Stimulated activated naive CD8-positive, alpha-beta T cell treated with anti-CD3 and anti-CD28 coated beads, Interleukin-15, Interleukin-2, amounts not matched to agents 100 U/mL and 50 U/mL, for 24 hours (primary cell): ENCODE measurements around the gene LBH.

Experiments used
- ATAC-seq: fragments of 150-1000 bp; cut with Tn5 transposase; one replicate; pipeline ENCODE4 v1.10.0; 2021
- DNase-seq: peaks from one replicate; pipeline ENCODE4 v3.0.0; 2021

Gene LBH

DNA sequence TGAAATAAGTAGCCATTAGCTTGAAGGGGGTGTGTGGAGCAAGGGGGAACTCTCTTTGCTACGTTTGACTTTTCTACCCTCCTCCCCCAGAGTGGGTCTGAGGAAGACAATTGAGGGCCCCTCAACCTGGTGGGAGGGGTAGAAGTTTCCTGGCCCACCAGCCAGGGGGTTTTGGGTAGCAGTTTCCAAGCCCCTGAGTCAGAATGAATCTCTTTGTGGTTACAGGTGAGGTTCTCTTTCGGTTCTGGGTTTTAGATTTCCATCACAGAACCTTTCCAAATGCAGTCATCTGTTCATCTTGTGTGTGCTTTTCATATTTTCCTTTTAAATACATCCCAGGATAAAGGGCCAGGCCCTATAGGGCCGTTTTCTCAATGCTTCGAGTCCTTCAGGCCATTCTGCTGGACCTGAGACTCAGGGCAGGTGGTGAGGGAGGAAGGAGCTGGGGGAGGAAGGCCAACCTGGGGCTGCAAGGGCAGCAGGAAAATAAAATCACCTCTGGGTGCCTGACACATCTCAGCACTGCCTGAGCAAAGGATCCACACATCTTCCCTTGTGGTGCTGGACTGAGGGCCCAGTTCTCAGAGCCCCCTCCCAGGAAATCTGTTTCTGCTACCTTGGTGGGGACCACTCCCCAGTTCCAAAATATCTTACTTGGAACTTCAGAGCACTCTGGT is 4.7 kb downstream of the LBH start:
- ATAC-seq (no peak), DNase-seq (peak; percentile 64)

- DNase-seq (no peak), ATAC-seq (no peak)
Measured at GRCh38 chr2:30236591-30237238, 5.4 kb downstream of the LBH start.

- DNase-seq (no peak), ATAC-seq (peak; percentile 7)
Measured at GRCh38 chr2:30237239-30237965, 6.1 kb downstream of the LBH start.

- ATAC-seq: no peak
- DNase-seq: no peak
Measured at GRCh38 chr2:30237966-30238800, 6.8 kb downstream of the LBH start.

- ATAC-seq (peak; percentile 16), DNase-seq (peak; percentile 83)
Measured at GRCh38 chr2:30239308-30239985, 8.1 kb downstream of the LBH start.

- ATAC-seq (no peak), DNase-seq (no peak)
Measured at GRCh38 chr2:30239986-30240752, 8.8 kb downstream of the LBH start.

DNA sequence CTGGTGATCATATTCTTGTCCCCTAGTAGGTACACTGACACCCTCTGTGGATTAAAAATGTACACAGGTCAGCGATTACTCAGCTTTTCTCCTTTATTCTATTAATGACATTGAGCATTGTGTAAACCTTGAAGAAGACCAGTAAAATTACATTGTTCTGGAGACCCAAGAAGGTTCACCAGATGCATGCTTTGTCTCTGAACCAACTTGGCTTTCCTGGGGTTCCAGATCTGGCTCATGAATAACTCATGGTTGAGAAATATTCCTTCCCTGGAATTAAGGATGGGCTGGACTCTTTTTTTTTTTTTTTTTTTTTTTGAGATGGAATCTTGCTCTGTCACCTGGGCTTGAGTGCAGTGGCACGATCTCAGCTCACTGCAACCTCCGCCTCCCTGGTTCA is 11.9 kb downstream of the LBH start:
- DNase-seq (no peak), ATAC-seq (no peak)

DNA sequence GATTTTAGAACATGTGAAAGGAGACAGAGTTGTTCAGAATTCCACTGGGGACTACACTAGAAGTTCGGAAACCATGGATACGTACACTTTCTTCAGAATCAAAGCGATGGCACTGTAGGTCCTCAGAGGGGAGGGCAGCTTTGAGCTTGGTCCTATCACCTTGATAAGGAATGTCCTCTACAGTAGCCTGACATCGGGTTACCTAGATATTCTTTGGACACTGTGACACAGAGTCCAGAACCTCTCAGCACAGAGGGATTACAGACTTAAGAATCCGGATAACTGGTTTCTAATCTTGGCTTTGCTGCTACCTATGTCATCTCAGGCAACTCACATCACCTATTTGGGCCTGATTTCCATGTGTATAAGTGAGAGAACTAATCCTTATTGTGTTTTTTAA is 14.0 kb downstream of the LBH start:
- DNase-seq (no peak), ATAC-seq (no peak)

- DNase-seq: no peak
- no peak for ATAC-seq
Measured at GRCh38 chr2:30248791-30249190, 17.5 kb downstream of the LBH start.

GRCh38 chr2:30249354-30249753 is 18.0 kb downstream of the LBH start:
- no peak for ATAC-seq
- no peak for DNase-seq

DNA sequence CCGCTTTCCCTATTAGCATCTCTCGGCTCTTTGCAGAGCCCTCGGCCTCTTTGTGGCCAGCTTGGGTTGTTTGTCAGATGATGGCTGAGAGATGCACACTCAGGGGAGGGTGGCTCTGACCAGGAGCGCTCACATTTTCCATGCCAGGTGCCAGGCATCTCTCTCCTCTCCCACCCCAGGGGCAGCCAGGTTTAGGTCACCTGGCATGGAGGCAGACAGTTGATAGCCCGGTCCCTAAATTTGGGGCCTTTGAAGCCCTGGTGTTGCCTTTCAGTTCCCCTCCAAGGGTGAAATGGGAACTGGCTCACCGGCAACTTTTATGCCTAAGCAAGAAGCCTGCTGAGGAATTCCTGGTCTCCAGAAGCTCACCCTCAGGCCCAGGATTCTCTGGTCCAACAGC is 19.1 kb downstream of the LBH start:
- no peak for ATAC-seq
- no peak for DNase-seq

- peak; percentile 76 for DNase-seq
- ATAC-seq: peak; percentile 86
Measured at GRCh38 chr2:30252723-30253701, 21.7 kb downstream of the LBH start.

DNA sequence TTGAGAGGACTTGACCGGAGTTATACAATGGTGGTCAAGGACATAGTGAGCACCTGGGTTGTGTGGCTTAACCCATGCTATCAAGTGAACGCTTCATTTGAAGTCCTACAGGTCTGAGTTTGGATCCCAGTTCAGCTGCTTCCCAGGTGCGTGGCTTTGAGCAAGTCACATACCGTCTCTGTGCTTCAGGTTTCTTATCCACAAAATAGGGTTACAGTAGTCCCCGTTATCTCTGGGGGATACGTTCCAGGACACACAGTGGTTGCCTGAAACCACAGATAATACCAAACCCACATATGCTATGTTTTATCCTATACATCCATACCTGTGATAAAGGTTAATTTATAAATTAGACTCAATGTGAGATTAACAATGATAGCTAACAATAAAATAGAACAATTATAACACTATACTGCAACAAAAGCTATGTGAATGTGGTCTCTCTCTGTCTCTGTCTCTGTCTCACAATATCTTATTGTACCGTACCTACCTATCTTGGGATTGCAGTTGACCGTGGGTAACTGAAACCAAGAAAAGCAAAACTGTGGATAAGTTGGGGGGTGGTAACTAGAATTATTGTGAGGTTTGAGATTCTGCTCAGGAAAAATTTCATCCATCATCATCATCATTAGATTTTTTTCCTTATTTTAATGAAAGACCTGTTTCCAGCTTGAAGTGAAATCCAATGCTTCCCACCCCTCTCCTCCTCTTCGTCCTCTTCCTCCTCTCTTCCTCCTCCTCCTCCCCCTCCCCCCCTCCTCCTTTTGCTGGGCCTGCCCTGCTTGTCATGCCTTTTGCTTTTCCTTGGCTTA is 22.7 kb downstream of the LBH start:
- ATAC-seq (no peak), DNase-seq (no peak)

GRCh38 chr2:30254685-30255001 is 23.3 kb downstream of the LBH start:
- no peak for DNase-seq
- no peak for ATAC-seq

- DNase-seq (no peak), ATAC-seq (no peak)
Measured at GRCh38 chr2:30255026-30255425, 23.7 kb downstream of the LBH start.

DNA sequence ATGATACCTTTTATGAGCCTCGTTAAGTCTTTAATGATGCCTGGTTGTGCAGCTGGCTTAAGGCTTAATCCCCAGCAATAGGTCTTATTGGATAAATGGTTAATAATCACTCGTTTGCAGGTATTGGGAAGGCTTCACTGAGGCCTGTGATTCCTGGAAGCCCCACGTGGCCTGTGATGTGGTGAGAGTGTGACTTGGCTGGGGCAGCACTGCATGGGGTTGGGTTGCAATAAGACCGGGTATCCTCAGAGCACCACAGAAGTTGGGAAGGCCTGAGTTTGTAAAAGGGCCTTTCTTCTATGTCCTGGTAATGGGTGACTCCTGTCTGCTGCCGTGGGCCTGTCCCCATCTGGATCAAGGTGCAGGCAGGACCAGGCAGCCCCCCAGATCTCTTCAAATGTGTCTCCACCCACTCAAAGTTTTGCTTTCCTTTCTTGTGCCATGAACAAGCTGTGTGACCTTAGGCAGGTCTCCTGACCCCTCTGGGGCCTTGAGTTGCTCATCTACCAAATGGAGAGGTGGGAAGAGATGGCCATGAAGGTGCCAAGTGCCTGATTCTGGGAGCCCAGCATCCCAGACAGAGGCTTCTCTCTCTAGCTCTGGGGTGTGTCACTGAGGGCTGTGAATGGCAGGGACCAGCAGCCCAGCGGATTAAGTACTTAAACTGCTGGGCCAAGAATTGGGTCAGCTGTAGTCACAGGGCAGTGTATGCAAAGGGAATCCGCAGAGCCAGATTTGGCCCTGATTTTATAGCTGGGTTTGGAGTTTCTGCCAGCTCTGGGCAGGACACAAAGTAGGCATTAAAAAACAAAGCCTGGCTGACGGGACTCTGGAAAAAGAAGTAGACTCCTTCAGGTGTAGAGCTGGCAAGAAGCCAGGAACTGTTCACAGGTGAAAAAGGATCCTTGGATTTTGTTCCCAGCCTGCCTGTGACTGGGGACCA is 24.4 kb downstream of the LBH start:
- ATAC-seq (peak; percentile 22), DNase-seq (no peak)

DNA sequence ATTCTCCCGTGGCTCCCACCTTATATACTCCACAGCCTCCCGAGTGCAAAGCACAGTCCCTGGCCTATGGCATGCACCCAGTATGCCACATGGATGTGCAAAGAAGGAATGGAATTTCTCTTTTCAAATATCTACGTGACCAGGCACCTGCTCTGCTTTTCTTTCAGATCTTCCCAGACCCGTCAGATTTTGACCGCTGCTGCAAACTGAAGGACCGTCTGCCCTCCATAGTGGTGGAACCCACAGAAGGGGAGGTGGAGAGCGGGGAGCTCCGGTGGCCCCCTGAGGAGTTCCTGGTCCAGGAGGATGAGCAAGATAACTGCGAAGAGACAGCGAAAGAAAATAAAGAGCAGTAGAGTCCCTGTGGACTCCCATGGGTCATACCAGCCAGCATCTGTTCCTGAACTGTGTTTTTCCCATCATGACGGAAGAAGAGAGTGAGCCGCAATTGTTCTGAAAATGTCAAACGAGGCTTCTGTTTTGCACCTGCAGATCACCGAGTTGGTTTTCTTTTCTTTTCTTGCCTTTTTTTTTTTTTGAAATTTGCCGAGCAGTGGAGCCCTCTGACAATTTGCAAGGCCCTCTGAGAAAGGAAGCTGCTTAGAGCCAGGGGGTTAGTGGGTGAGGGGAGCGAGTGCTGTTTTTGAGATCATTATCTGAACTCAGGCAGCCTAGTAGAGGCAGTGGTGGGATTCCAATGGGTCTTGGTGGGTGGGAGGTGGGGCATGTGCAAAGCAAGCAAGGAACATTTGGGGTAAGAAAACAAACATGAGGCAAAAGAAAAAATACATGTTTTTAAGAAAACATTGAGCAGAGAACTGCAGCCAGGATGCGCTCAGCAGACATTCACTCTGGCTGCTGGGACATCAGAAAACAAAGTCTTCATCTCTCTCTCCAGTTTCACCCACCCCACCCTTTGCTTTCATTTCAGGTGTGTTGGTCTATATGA is 26.2 kb downstream of the LBH start:
- DNase-seq (no peak), ATAC-seq (no peak)
